Activated naive CD4-positive, alpha-beta T cell treated with anti-CD3 and anti-CD28 coated beads for 36 hours (primary cell): ENCODE results near the gene EGR1. TPM values are rescaled to one million over a fixed set of nuclear protein-coding genes. Genes with fewer than 3 reads are reported as not detected.

Experiments used
- CTCF ChIA-PET: fragments of 350-600 bp; sonication (Branson Sonifier 250); formaldehyde crosslinking; loops from one replicate; lab custom pipeline; 2021; ENCODE audit warnings: antibody characterized with exemption; lab: Charles Lee
- DNase-seq: peaks from one replicate; pipeline ENCODE4 v3.0.0-alpha.2; 2020
- H3K27ac Mint-ChIP-seq: one replicate; pipeline ENCODE4 v1.8.0; 2021; ENCODE audit warnings: mild to moderate bottlenecking, mixed read lengths
- H3K27me3 Mint-ChIP-seq: one replicate; pipeline ENCODE4 v1.8.0; 2021; ENCODE audit warnings: low read depth, mixed read lengths
- H3K36me3 Mint-ChIP-seq: one replicate; pipeline ENCODE4 v1.8.0; 2021; ENCODE audit warnings: low read depth, mixed read lengths
- H3K4me1 Mint-ChIP-seq: one replicate; pipeline ENCODE4 v1.8.0; 2021; ENCODE audit warnings: low read depth, mixed read lengths
- H3K4me3 Mint-ChIP-seq: one replicate; pipeline ENCODE4 v1.8.0; 2021; ENCODE audit warnings: mild to moderate bottlenecking, moderate library complexity, mixed read lengths
- H3K9me3 Mint-ChIP-seq: one replicate; pipeline ENCODE4 v1.8.0; 2021; ENCODE audit warnings: mixed read lengths
- intact Hi-C: fragments of 100-400 bp; cut with micrococcal nuclease; formaldehyde crosslinking; loops from one replicate; pipeline ENCODE4 v1.15.1; 2023
- total RNA-seq, 2 experiments: library from RNA; stranded (reverse); gene quantifications; one replicate each; pipeline ENCODE4 v1.2.3, GENCODE V29; 2021

Gene EGR1
- total RNA-seq, 2 experiments from 2014 or later, result 20.4 to 20.7 TPM

DNA sequence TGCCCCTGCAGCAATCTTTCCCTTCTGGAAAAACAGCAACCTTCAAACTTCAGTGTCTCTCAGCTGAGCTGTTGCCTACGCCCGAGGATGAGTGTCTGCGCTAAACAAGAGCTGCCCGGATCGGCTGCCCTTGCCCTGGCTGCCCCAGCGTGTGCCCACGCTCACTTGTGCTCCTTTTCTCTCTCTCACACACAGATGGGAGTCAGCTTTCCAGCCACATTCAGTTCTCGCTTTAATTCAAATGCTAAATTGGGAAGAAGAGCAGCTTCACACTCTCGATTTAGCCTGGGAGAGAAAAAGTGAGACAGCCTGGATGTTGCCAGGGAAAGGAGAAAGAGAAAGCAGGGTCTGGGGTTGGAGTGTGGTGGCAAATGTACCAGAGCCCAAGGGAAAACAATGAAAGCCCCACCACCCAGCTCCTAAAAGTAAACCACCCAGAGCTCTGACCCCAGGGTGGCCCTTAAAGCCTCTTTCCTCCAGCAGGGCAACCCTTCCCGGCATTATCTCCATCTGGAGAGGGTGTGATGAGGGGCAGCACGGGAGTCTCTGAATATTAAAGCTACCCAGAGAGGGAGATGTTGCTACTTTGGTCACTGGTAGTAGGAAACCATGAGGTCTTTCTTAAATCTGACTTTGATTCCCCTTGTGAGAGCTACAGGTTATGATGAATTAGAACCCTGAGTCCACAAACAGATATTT is 9.9 kb upstream of the EGR1 start:
- DNase-seq, result no peak
- intact Hi-C loops, result no loop called here
- Mint-ChIP-seq H3K27ac (no peak overlapping the region), H3K9me3 (no peaks in the 10 kb centered on the region), H3K4me1 (peaks cover 29% of the 10 kb centered on the region), H3K4me3 (no peak overlapping the region), H3K36me3 (no peaks in the 10 kb centered on the region), H3K27me3 (no peaks in the 10 kb centered on the region)
- CTCF ChIA-PET, result interaction anchor here (0.6 to 2.3 kb wide), 6 partner anchors 10 to 995 kb away, joined by 3 to 14 read pairs (median 4); partner anchors contain the start of gene EGR1

DNA sequence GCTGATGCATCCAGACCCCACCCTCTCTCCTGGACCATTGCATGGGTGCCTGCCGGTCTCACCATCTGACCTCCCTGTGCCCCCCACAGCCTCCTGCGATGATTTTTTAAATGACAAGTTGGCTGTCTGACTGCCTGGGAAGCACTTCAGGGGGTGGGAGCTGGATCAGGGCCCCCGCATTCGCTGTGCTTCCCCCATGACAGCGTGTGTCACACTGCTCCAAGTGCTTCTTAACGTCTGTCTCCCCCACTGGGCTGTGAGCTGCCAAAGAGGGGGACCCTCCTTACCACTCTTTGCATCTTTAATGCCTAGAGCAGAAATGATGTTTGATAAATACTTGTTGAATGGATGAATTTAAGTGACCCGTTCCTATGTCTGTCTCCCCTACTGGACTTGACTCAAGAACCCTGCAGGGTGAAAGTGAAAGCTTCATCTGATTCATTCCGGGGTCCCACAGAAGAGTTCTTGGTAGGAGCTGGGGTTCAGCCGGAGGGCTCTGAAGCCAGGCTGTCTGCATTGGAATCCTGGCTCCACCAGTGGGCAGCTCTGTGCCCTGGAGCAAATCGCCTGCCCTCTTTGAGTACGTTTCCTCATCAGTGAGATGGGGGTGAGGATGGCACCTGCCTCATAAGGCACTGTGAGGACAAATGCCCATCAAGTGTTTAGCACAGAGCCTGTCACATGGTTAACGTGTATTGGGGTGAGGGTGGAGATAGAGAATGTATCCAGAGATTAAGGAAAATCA is 7.6 kb upstream of the EGR1 start:
- DNase-seq, result no peak
- peak overlapping the region; percentile 41 for H3K4me3 Mint-ChIP-seq
- no peaks in the 10 kb centered on the region for H3K9me3 Mint-ChIP-seq
- peak overlapping the region; percentile 80 for H3K27ac Mint-ChIP-seq
- intact Hi-C loops, result no loop called here
- no peaks in the 10 kb centered on the region for H3K36me3 Mint-ChIP-seq
- CTCF ChIA-PET, result interaction anchor here (0.7 to 7.5 kb wide), 5 partner anchors 8 to 105 kb away, joined by 3 to 53 read pairs (median 4); partner anchors contain the start of gene KDM3B
- H3K27me3 Mint-ChIP-seq, result no peaks in the 10 kb centered on the region
- peaks cover 44% of the 10 kb centered on the region for H3K4me1 Mint-ChIP-seq

DNA sequence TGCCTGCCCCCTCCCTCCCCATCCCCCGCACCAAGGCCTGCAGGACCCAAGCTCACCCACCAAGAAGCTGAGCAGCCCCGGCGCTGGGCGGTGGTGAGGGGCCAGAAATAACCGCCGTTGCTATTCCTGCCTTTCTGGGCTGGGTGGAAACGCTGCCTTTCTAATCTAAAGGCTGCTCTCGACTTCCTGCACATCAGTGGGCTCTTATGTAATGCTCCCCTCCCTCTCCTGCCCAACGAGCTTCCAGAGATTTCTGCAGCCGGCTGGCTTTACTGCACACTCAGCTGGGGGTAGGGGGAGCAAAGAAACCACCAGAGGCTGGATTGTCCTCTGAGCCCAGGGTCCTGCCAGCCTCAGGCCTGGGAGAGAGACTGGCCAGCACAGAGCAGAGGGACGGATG is 6.9 kb upstream of the EGR1 start:
- H3K4me3 Mint-ChIP-seq, result peak overlapping the region; percentile 70

DNA sequence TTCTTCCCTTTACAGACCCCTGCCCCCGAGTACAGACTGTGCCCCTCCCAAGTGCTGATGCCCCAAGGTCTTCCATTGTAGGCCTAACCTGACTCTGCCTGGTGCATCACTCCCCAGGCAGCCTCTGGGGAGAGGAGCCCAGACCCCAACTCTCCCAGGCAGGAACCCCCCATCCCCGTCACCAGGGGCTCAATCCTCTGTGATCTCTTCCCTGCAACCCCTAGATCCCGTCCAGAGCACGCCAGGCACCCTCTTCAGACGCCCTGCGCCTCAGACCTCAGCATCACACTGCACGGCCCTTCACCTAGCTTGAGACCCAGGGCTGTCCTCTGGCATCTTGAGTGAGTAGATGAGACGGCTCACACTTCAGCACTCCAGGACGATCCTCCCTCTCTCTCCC is 6.4 kb upstream of the EGR1 start:
- Mint-ChIP-seq H3K4me1 (peaks cover 49% of the 10 kb centered on the region), H3K36me3 (no peaks in the 10 kb centered on the region), H3K27me3 (no peaks in the 10 kb centered on the region), H3K9me3 (no peaks in the 10 kb centered on the region), H3K4me3 (peak overlapping the region; percentile 70), H3K27ac (peak overlapping the region; percentile 98)
- no peak for DNase-seq
- CTCF ChIA-PET, result interaction anchor here (1.1 to 7.5 kb wide), 4 partner anchors 10 to 107 kb away, joined by 3 to 53 read pairs (median 4); no protein-coding TSS in a partner anchor
- intact Hi-C loops, result loop anchor here (1.0 kb wide), 1 partner anchor 84 kb away; the partner anchor contains the start of gene ETF1

More for the DNA sequence above, 6.9 kb upstream of the EGR1 start:
- Mint-ChIP-seq H3K27me3 (no peaks in the 10 kb centered on the region), H3K9me3 (no peaks in the 10 kb centered on the region), H3K36me3 (no peaks in the 10 kb centered on the region), H3K4me1 (peaks cover 45% of the 10 kb centered on the region), H3K27ac (peak overlapping the region; percentile 98)
- intact Hi-C loops, result no loop called here
- CTCF ChIA-PET, result interaction anchor here (0.7 to 7.5 kb wide), 4 partner anchors 9 to 47 kb away, joined by 3 to 53 read pairs (median 5); no protein-coding TSS in a partner anchor
- no peak for DNase-seq

DNA sequence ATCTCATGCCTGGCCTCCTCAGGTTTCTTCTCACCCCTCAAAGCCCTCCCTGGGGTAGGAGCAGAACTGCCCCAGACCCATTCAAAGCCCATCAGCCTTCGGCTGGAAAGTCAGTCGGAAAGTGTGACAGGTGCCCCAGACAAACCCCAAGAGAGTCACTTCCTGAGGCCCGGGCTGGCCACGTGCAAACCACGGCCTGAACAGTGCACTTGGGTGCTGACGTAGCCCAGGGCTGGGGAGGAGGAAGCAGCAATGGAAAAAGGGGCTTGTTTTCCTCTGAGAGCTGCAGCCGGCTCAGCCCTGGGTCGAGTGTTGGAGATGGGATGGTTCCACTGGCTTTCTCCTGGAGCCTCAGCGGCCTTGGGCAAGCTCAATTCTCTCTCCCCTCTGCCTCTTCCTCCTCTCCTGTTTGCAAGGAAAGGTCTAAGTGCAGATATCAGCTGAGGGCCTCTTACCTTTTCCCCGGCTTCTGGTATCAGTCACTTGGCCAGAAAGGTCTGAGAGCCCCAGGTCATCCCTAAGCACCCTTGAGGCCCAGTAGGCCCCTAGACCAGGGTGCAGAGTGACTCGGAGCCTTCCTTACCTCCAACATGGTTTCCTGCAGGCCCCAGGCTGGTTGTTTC is 5.9 kb upstream of the EGR1 start:
- Mint-ChIP-seq H3K27ac (peak overlapping the region; percentile 98), H3K36me3 (no peaks in the 10 kb centered on the region), H3K4me1 (peaks cover 49% of the 10 kb centered on the region), H3K4me3 (peak overlapping the region; percentile 70), H3K27me3 (no peaks in the 10 kb centered on the region), H3K9me3 (no peaks in the 10 kb centered on the region)
- intact Hi-C loops, result loop anchor here (1.0 kb wide), 1 partner anchor 84 kb away; the partner anchor contains the start of gene ETF1
- DNase-seq, result peak; percentile 95
- CTCF ChIA-PET, result interaction anchor here (1.1 to 7.5 kb wide), 4 partner anchors 10 to 107 kb away, joined by 3 to 53 read pairs (median 4); no protein-coding TSS in a partner anchor

DNA sequence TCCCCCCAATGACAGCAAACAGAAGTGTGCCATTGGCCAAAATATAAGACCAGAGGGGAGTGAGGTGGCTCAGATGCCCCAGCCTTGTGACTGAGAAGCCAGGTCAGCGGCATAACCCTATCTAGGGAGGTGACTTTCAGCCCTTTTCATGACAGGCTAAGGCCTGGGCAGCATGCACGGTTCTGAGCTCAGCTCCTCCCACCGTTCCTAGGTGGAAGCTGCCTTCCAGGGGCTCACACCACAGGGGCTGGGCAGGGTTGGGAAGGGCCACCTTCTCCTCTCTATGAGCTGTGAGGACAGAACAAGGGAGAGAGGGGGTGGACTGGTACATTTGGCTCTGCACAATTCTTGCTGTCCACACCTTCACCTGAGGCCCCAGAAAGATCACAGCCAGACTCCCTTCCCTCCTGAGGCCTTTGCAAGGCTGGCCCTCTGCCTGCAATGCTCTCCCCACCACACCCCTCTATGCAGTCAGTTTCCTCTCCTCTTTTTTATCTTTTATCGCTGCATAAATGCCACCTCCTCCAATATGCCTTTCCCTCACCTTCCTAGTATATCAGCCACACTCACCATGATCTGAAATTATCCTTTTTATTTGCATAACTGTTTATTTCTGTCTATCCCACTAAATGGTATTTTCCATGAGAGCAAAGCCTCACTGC is 5.1 kb upstream of the EGR1 start:
- DNase-seq, result no peak
- H3K4me3 Mint-ChIP-seq, result no peak overlapping the region
- intact Hi-C loops, result loop anchor here (10.0 kb wide), 2 partner anchors 735 to 835 kb away; partner anchors contain the start of genes MATR3 and SIL1

DNA sequence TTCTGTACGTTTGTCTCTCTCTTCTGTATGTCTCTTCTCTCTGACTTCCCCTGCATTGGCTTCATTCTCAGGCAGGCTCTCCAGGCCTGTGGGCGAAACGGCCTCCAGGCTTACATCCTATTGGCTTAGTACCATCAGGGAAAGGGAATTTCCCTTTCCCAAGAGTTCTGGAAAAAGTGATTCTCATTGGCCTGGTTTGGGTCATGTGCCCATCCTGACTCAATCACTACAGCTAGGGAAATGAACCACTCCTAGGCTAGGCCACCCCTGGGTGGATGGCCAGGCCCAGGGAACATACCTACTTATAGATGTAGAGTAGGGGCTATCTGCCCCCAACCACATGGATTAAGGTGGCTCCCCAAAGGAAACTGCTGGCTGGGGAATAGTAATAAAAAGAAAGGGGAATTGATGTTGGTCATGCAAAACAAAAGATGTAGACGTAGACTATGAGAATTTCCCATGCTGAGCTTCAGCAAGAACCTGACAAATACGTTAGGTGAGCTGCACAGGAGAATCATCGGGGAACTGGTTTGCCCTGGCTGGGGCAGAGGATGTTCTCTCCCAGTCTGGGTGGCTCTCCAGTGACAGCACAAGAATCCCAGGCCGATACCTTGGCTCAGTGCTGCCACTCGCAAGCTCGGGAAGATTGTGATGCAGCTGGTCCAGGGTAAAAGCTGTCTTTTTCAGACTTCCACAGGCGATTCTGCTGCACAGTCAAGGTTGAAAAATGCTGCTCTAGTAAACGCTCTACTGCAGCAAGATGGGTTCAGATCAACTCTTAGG is 3.7 kb upstream of the EGR1 start:
- peak overlapping the region; percentile 39 for H3K27ac Mint-ChIP-seq
- H3K4me3 Mint-ChIP-seq, result no peak overlapping the region
- H3K27me3 Mint-ChIP-seq, result no peaks in the 10 kb centered on the region
- CTCF ChIA-PET, result interaction anchor here (0.8 to 7.5 kb wide), 5 partner anchors 12 to 114 kb away, joined by 4 to 53 read pairs (median 8); partner anchors contain the start of genes HSPA9 and KDM3B
- peaks cover 51% of the 10 kb centered on the region for H3K4me1 Mint-ChIP-seq
- H3K9me3 Mint-ChIP-seq, result no peaks in the 10 kb centered on the region
- H3K36me3 Mint-ChIP-seq, result peaks cover 2% of the 10 kb centered on the region
- intact Hi-C loops, result loop anchor here (10.0 kb wide), 2 partner anchors 733 to 833 kb away; partner anchors contain the start of genes MATR3 and SIL1
- DNase-seq, result no peak

More for the DNA sequence above, 5.1 kb upstream of the EGR1 start:
- CTCF ChIA-PET, result interaction anchor here (1.1 to 7.5 kb wide), 3 partner anchors 11 to 108 kb away, joined by 3 to 53 read pairs (median 3); no protein-coding TSS in a partner anchor
- Mint-ChIP-seq H3K36me3 (no peaks in the 10 kb centered on the region), H3K27ac (peak overlapping the region; percentile 98), H3K27me3 (no peaks in the 10 kb centered on the region), H3K9me3 (no peaks in the 10 kb centered on the region), H3K4me1 (peaks cover 49% of the 10 kb centered on the region)

DNA sequence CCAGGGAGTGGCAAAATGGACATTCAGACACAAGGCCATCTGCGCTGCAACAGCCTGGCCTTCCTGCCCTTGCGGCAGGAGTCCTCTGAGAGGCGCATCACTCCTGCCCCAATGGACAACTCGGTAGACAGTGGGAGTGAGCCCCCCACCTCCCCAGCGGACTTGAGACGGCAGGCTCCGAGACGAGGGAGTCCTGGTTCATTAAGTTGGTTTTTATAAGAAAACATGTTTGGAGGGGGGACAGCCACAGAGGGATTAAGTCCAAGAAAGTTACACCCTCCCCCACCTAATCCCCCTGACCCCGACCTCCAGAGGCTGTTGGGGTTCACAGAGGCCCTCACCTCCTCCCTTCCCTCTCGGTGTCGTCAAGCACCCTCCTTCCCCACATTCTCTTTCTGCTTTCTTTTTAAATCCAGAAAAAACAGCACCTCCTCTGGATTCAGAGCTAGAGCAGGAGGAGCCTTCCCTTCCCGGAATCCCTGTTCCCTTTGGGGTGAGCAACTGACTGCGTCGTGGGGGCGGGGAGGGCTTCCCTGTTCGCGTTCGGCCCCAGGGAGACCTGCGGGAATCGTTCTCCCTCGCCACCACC is 1.8 kb upstream of the EGR1 start:
- Mint-ChIP-seq H3K27me3 (no peaks in the 10 kb centered on the region), H3K4me1 (peaks cover 61% of the 10 kb centered on the region), H3K9me3 (no peaks in the 10 kb centered on the region), H3K27ac (peak overlapping the region; percentile 93), H3K36me3 (peaks cover 19% of the 10 kb centered on the region), H3K4me3 (peak overlapping the region; percentile 83)
- intact Hi-C loops, result loop anchor here (1.0 to 10.0 kb wide), 7 partner anchors 40 to 831 kb away; partner anchors contain the start of genes BRD8, CDC25C, ETF1 and HSPA9
- CTCF ChIA-PET, result interaction anchor here (0.9 to 7.5 kb wide), 5 partner anchors 13 to 125 kb away, joined by 3 to 53 read pairs (median 26); partner anchors contain the start of genes ETF1 and FAM53C
- DNase-seq, result no peak

DNA sequence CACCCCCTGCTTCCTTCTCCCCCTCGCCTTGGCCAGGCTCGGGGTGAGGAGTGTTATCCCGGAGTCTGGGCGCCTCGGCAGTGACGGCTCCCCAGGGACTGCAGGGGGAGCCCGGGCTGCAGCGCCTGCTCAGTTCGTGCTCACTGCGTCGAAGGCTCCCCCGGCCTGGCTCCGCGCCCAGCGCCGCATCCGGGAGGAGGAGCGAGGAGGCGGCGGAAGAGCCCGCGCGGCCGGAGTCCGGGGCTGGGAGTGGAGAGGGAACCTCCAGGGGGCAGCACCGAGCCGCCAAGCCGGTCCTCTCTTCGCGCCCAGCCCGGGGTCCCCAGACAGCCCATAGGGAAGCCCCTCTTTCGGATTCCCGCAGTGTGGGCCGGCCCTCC is 1.3 kb upstream of the EGR1 start:
- Mint-ChIP-seq H3K4me1 (peaks cover 59% of the 10 kb centered on the region), H3K9me3 (no peaks in the 10 kb centered on the region), H3K36me3 (peaks cover 21% of the 10 kb centered on the region), H3K27ac (peak overlapping the region; percentile 93), H3K27me3 (no peaks in the 10 kb centered on the region), H3K4me3 (peak overlapping the region; percentile 83)
- intact Hi-C loops, result loop anchor here (1.0 to 10.0 kb wide), 7 partner anchors 39 to 831 kb away; partner anchors contain the start of genes BRD8, CDC25C, ETF1 and HSPA9
- DNase-seq, result peak; percentile 95
- CTCF ChIA-PET, result interaction anchor here (0.7 to 6.1 kb wide), 4 partner anchors 14 to 79 kb away, joined by 3 to 51 read pairs (median 17); partner anchors contain the start of gene ETF1
